Testis (tissue), 2 donors: ENCODE measurements around the gene GNB1L.

Experiments used
- CTCF ChIP-seq, 3 experiments: fragments of 450-650 bp in 2 of 3; fragments of 200-600 bp in 1 of 3; sonication (generic) in 1 of 3; IDR thresholded peaks; one replicate each; pipeline ENCODE4 v1.5.1; 2016 to 2019; ENCODE audit warnings: antibody characterized with exemption in 3 of 3, mild to moderate bottlenecking in 2 of 3, moderate library complexity in 1 of 3
- POLR2A ChIP-seq: fragments of 450-650 bp; IDR thresholded peaks from one replicate; pipeline ENCODE4 v1.6.1; 2017; ENCODE audit warnings: antibody characterized with exemption, mild to moderate bottlenecking, moderate library complexity

- TF ChIP-seq CTCF (IDR thresholded peaks at IDR 0.05) (no peak), POLR2A (no peak)
These were observed 27.2 kb downstream of the GNB1L start for GRCh38 chr22:19827341-19828034.
